Measurements from ENCODE around the gene TMEM135. TPM values are rescaled to one million over a fixed set of nuclear protein-coding genes. Genes with fewer than 3 reads are reported as not detected.
A peak's percentile ranks its signal among the peaks of the same experiment; 100 is the strongest.

The TMEM135 gene
- total RNA-seq, 1 donor from 2014 or later, result 20.6 TPM

DNA sequence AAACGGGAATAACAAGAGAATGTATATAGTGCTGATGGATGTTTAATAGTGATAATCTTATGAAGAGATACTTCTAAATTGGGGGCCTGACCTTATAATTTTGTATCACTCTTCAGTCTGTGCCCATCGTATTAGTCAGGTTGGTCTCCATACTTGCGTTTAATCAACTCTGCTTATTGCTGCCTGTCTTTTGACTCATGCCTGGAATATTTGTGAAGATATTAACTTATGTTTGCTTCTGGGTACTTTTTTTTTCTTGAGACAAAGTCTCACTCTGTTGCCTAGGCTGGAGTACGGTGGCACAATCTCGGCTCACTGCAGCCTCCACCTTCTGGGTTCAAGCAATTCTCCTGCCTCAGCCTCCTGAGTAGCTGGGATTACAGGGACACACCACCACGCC is 24.0 kb downstream of the TMEM135 start:
- DNase-seq (ENCODE audit: low read depth) (no peak), FAIRE-seq (no peak)
- no peak overlapping the region for H3K4me3 ChIP-seq (ENCODE audit: insufficient read depth, low read depth, low read length)
- H3K4me1 ChIP-seq (ENCODE audit: insufficient read depth, low read length), result no peaks in the 10 kb centered on the region
- no peaks in the 10 kb centered on the region for H3K27me3 ChIP-seq (ENCODE audit: insufficient read depth, low read length)
- H2AFZ ChIP-seq (ENCODE audit: low read depth, low read length), result no peak overlapping the region
- no peak overlapping the region for H3K27ac Mint-ChIP-seq (ENCODE audit: unreplicated experiment)
- no peaks in the 10 kb centered on the region for H3K27me3 Mint-ChIP-seq (ENCODE audit: low read depth, unreplicated experiment)
- H4K20me1 ChIP-seq (ENCODE audit: insufficient read depth, low read length), result peaks cover 17% of the 10 kb centered on the region
- no peaks in the 10 kb centered on the region for H3K9me3 Mint-ChIP-seq (ENCODE audit: unreplicated experiment)
- H3K4me2 ChIP-seq (ENCODE audit: low read length), result no peak overlapping the region
- H3K9me3 ChIP-seq (ENCODE audit: insufficient read depth, low read depth, low read length), result no peaks in the 10 kb centered on the region
- H3K36me3 ChIP-seq (ENCODE audit: insufficient read depth, low read length), result no peaks in the 10 kb centered on the region
- no peak overlapping the region for H3K9ac ChIP-seq (ENCODE audit: low read length)
- H3K4me3 Mint-ChIP-seq (ENCODE audit: unreplicated experiment), result no peak overlapping the region
- H3K79me2 ChIP-seq (ENCODE audit: insufficient read depth, low read length), result peaks cover 21% of the 10 kb centered on the region
- peaks cover 9% of the 10 kb centered on the region for H3K4me1 Mint-ChIP-seq (ENCODE audit: low read depth, unreplicated experiment)
- H3K36me3 Mint-ChIP-seq (ENCODE audit: low read depth, unreplicated experiment), result peaks cover 4% of the 10 kb centered on the region
- no peak overlapping the region for H3K27ac ChIP-seq (ENCODE audit: low read depth, low read length)
- TF ChIP-seq, protein P1, sequence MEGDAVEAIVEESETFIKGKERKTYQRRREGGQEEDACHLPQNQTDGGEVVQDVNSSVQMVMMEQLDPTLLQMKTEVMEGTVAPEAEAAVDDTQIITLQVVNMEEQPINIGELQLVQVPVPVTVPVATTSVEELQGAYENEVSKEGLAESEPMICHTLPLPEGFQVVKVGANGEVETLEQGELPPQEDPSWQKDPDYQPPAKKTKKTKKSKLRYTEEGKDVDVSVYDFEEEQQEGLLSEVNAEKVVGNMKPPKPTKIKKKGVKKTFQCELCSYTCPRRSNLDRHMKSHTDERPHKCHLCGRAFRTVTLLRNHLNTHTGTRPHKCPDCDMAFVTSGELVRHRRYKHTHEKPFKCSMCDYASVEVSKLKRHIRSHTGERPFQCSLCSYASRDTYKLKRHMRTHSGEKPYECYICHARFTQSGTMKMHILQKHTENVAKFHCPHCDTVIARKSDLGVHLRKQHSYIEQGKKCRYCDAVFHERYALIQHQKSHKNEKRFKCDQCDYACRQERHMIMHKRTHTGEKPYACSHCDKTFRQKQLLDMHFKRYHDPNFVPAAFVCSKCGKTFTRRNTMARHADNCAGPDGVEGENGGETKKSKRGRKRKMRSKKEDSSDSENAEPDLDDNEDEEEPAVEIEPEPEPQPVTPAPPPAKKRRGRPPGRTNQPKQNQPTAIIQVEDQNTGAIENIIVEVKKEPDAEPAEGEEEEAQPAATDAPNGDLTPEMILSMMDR (IDR thresholded peaks at IDR 0.05; ENCODE audit: insufficient read depth, low read depth, low read length), result no peak
- TF ChIP-seq EZH2 (IDR thresholded peaks at IDR 0.05; ENCODE audit: insufficient read depth, low read length), result no peak

DNA sequence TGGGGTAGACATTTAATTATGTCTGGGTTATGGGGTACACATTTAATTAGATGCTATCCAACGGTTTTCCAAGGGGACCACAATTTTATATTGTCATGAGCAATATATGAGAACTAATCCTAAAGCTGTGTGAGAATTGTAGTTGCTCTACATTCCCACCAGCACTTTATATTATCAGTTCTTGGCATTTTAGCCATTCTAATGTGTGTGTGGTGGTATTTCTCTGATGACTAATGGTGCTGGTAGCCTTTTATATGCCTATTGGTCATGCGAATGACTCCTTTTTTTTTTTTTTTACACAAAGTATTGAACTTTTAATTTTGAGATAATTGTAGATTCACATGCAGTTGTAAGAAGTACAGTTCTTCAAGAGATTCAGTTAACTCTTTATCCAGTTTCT is 26.2 kb downstream of the TMEM135 start:
- no peak overlapping the region for H2AFZ ChIP-seq (ENCODE audit: low read depth, low read length)
- peak; percentile 14 for DNase-seq (ENCODE audit: low read depth)
- no peak overlapping the region for H3K27ac Mint-ChIP-seq (ENCODE audit: unreplicated experiment)
- H3K27ac ChIP-seq (ENCODE audit: low read depth, low read length), result no peak overlapping the region
- no peaks in the 10 kb centered on the region for H3K4me1 ChIP-seq (ENCODE audit: insufficient read depth, low read length)
- peaks cover 4% of the 10 kb centered on the region for H3K36me3 Mint-ChIP-seq (ENCODE audit: low read depth, unreplicated experiment)
- no peak for FAIRE-seq
- no peak overlapping the region for H3K9ac ChIP-seq (ENCODE audit: low read length)
- H3K36me3 ChIP-seq (ENCODE audit: insufficient read depth, low read length), result no peaks in the 10 kb centered on the region
- no peaks in the 10 kb centered on the region for H3K9me3 ChIP-seq (ENCODE audit: insufficient read depth, low read depth, low read length)
- TF ChIP-seq, protein P1 (IDR thresholded peaks at IDR 0.05; ENCODE audit: insufficient read depth, low read depth, low read length), result no peak
- no peak for TF ChIP-seq EZH2 (IDR thresholded peaks at IDR 0.05; ENCODE audit: insufficient read depth, low read length)
- H3K4me3 Mint-ChIP-seq (ENCODE audit: unreplicated experiment), result no peak overlapping the region
- H3K27me3 Mint-ChIP-seq (ENCODE audit: low read depth, unreplicated experiment), result no peaks in the 10 kb centered on the region
- H3K4me3 ChIP-seq (ENCODE audit: insufficient read depth, low read depth, low read length), result no peak overlapping the region
- H3K4me1 Mint-ChIP-seq (ENCODE audit: low read depth, unreplicated experiment), result peaks cover 9% of the 10 kb centered on the region
- no peaks in the 10 kb centered on the region for H3K27me3 ChIP-seq (ENCODE audit: insufficient read depth, low read length)
- peaks cover 17% of the 10 kb centered on the region for H4K20me1 ChIP-seq (ENCODE audit: insufficient read depth, low read length)
- peaks cover 18% of the 10 kb centered on the region for H3K79me2 ChIP-seq (ENCODE audit: insufficient read depth, low read length)
- H3K9me3 Mint-ChIP-seq (ENCODE audit: unreplicated experiment), result no peaks in the 10 kb centered on the region
- no peak overlapping the region for H3K4me2 ChIP-seq (ENCODE audit: low read length)

GRCh38 chr11:87072787-87073186 is 35.1 kb downstream of the TMEM135 start:
- peaks cover 8% of the 10 kb centered on the region for H3K36me3 ChIP-seq (ENCODE audit: insufficient read depth, low read length)
- H3K27me3 Mint-ChIP-seq (ENCODE audit: low read depth, unreplicated experiment), result no peaks in the 10 kb centered on the region
- H3K9me3 ChIP-seq (ENCODE audit: insufficient read depth, low read depth, low read length), result no peaks in the 10 kb centered on the region
- no peaks in the 10 kb centered on the region for H4K20me1 ChIP-seq (ENCODE audit: insufficient read depth, low read length)
- H3K4me1 ChIP-seq (ENCODE audit: insufficient read depth, low read length), result no peaks in the 10 kb centered on the region
- TF ChIP-seq, protein P1 (IDR thresholded peaks at IDR 0.05; ENCODE audit: insufficient read depth, low read depth, low read length), result no peak
- no peak for TF ChIP-seq EZH2 (IDR thresholded peaks at IDR 0.05; ENCODE audit: insufficient read depth, low read length)
- H3K27me3 ChIP-seq (ENCODE audit: insufficient read depth, low read length), result no peaks in the 10 kb centered on the region
- H3K9me3 Mint-ChIP-seq (ENCODE audit: unreplicated experiment), result no peaks in the 10 kb centered on the region
- H3K27ac ChIP-seq (ENCODE audit: low read depth, low read length), result no peak overlapping the region
- no peak overlapping the region for H3K4me3 ChIP-seq (ENCODE audit: insufficient read depth, low read depth, low read length)
- peaks cover 4% of the 10 kb centered on the region for H3K36me3 Mint-ChIP-seq (ENCODE audit: low read depth, unreplicated experiment)
- FAIRE-seq (no peak), DNase-seq (ENCODE audit: low read depth) (no peak)
- H3K9ac ChIP-seq (ENCODE audit: low read length), result no peak overlapping the region
- H2AFZ ChIP-seq (ENCODE audit: low read depth, low read length), result no peak overlapping the region
- no peak overlapping the region for H3K27ac Mint-ChIP-seq (ENCODE audit: unreplicated experiment)
- no peak overlapping the region for H3K4me3 Mint-ChIP-seq (ENCODE audit: unreplicated experiment)
- no peaks in the 10 kb centered on the region for H3K79me2 ChIP-seq (ENCODE audit: insufficient read depth, low read length)
- no peak overlapping the region for H3K4me2 ChIP-seq (ENCODE audit: low read length)
- H3K4me1 Mint-ChIP-seq (ENCODE audit: low read depth, unreplicated experiment), result no peaks in the 10 kb centered on the region
